GM12874 (cell line): Measurements from ENCODE around the gene SRC.

Experiments used
- TF ChIP-seq, protein P1 (sequence below): IDR thresholded peaks from 2 replicates; pipeline ENCODE4 v1.5.1; 2011; ENCODE audit warnings: low read depth, mild to moderate bottlenecking, control low read depth, low read length, moderate library complexity; ENCODE audit not compliant: insufficient read depth

Gene SRC

DNA sequence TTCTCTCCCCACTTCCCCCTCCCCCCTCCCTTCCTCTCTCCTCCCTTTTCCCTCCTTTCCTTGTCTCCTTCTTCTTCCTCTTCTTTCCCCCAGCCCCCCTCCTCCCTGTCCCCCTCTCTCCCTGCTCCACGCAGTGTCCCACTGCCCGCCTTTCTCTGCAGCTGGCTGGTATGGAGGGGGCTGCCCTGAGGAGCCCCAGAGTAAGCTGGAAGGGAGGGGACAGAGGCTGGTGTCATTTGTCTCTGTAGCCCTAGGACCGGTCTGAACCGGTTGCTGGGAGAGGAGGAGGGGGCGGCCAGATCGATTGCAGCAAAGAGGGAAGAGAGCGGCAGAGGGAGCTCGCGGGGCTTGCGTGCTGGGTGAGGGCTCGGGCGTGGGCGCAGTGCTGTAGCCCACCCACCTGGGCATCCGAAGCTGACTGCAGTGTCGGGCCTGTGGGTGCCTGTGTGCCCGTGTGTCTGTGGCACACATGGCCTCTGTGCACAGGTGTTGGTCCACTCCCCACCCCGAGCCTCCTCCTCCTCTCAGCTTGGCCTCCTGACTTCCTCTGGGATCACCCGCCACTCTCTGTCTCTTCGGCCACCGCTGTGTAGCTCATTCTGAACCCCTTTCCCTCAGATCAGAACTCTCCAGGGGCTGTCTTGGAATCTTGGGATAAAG is 50.6 kb downstream of the SRC start:
- TF ChIP-seq, protein P1, sequence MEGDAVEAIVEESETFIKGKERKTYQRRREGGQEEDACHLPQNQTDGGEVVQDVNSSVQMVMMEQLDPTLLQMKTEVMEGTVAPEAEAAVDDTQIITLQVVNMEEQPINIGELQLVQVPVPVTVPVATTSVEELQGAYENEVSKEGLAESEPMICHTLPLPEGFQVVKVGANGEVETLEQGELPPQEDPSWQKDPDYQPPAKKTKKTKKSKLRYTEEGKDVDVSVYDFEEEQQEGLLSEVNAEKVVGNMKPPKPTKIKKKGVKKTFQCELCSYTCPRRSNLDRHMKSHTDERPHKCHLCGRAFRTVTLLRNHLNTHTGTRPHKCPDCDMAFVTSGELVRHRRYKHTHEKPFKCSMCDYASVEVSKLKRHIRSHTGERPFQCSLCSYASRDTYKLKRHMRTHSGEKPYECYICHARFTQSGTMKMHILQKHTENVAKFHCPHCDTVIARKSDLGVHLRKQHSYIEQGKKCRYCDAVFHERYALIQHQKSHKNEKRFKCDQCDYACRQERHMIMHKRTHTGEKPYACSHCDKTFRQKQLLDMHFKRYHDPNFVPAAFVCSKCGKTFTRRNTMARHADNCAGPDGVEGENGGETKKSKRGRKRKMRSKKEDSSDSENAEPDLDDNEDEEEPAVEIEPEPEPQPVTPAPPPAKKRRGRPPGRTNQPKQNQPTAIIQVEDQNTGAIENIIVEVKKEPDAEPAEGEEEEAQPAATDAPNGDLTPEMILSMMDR, result no peak

DNA sequence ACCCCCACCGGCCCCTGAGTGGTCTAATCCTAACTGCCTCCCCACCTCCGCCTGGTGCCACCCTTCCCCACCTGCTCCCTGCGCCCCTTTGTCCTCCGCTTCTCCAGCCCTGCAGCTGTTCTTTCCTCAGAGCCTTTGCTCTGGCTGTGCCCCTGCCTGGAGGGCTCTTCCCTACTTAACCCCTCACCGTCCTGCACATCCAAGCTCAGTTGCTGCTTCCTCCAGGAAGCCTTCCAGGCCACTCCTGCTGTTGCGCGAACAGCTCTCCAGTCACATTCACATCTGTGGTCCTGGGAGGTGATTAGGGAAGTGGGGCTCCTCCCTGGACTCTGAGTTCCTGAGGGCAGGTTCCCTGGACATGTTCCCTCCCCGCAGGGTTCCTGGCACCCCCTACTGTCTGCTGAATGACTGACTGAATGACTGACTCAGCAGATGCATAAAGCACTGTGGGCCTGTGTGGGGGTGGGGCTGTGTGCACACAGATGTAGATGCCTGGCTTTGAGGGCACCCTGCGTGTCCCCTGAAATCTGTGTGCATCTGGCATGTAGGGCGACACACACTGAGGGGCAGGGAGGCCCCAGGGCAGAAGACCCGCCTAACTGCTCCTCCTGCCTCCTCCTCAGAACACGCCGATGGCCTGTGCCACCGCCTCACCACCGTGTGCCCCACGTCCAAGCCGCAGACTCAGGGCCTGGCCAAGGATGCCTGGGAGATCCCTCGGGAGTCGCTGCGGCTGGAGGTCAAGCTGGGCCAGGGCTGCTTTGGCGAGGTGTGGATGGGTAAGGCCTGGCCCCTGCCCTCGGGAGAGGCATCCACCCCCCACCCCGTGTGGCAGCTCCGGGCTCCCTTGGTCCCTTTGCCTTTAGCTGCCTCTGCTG is 51.4 kb downstream of the SRC start:
- TF ChIP-seq, protein P1, result no peak

DNA sequence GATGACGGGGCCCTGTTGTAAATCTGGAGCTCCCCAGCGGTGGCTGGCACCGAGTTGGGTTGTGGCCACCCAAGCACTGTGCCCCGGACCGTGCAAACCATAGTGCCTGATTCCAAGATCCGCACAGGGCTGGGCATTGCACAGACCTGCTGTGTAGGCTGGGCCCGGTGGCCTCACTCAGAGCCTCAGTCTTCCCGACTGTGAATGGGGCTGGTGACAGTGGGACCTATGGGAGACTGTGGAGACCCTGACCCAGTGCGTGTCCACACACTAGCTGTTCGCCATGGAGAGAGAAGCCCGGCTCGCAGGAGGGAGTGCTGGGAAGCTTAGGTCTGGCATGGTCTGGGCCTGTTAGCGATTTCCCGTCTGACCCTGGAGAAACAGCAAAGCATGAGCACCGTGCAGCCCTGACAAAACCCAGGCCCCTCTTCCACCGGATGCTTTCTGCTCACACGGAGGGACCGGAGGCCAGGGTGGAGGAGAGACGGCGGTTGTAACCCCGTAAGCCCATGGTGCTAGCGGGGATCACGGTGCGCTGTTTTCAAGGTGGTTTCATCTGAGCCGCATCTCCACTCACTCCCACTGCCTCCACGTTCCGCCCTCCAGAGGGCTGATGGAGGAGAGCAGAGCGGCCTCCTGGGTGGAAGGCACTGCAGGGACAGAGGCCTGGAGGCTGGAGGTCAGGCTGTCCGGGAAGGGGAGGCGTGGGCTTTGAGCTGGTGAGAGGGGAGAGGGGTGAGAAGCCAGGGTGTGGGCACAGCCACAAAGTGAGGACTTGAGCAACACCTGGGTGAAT is 52.2 kb downstream of the SRC start:
- TF ChIP-seq, protein P1, result no peak

DNA sequence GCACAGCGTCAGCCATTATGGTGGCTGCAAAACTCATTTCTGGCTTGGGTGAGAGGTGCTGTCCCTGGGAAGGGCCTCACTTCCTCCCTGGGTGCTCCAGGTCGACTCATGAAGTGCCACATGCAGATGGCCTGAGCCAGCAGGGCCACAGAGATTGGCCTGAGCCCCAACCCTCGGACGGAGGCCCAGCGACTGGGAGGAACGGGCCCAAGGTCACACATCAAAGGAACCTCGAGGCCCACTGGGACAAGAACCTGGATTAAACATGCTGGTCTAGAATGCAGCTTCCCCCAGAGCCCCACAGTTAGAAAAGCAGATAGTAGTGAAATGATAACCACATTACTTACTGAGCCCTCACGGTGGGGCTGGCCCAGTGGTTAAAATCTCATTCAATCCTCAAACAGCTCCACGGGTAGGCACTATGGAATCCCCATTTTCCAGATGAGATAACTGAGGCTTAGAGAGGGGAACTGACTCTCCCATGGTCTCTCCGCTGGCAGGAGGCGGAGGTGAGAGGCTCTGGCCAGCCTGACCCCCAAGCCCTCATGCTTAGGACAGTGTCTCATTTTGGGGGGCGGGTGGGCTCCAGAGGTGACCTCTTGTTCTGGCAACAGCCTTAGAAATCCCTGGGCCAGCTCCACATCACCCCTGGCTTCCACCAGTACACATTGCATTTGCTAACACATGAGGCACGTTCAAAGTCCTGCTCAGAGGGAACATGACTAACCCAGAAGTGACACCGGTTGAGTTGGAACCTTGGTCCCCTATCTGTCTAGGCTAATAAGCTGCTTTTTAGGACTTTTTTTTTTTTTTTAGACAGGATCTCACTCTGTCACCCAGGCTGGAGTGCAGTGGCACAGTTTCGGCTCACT is 53.0 kb downstream of the SRC start:
- TF ChIP-seq, protein P1, result no peak

DNA sequence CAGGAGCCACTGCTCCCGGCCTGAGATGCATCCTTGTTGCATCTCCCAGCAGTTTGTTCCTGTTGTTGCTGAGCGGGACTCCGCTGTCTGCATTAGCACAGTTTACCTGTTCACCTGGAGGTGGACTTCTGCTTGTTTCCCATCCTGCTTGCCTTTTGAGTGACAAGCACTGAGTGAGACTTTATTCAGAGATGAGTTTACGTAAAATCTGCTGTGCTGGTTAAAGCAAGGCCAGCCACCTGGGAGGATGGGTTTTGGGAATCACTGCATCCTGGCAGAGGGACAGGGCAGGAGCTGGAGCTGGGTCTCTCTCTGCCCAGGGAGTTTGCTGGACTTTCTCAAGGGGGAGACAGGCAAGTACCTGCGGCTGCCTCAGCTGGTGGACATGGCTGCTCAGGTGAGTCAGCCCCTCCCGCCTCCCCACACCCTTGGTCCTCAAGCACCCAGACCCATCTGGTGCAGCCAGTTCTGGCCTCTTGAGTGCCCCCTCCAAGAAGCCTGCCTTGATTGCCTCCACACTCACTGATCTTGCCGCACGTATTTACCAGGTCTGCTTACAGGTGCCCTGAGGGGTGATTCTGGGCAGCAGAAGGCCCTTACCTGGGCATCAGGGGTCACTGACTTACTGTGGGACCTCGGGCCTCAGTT is 55.5 kb downstream of the SRC start:
- TF ChIP-seq, protein P1, result no peak

DNA sequence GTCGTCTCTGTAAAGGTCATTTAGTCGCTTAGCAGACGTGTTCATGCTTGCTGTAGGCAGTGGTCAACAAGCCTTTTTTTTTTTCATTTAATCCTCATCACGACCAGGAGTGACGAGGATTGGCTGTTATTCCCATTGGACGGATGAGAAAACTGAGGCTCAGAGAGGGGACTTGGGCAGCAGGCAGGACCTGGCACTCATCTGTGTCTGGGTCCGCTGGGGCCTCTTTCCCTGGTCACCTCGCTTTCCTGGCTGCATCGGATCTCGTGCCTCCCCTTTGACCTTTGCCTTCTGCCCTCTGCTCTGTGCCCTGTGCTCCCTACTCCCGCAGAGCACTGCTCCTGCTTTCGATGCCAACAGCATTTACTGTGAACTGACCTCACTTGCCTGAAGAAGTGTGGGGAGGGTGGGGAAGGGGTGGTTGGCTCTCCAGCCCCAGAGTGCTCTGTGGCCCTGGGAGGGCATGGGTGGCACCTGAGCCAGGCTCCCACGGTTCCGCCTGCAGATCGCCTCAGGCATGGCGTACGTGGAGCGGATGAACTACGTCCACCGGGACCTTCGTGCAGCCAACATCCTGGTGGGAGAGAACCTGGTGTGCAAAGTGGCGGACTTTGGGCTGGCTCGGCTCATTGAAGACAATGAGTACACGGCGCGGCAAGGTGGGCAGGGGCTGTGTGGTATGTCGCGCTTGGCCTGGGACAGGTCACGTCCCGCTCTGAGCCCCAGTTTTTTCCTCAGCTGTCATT is 56.2 kb downstream of the SRC start:
- TF ChIP-seq, protein P1, result no peak
